Measurements from ENCODE around the gene CIRBP.

DNA sequence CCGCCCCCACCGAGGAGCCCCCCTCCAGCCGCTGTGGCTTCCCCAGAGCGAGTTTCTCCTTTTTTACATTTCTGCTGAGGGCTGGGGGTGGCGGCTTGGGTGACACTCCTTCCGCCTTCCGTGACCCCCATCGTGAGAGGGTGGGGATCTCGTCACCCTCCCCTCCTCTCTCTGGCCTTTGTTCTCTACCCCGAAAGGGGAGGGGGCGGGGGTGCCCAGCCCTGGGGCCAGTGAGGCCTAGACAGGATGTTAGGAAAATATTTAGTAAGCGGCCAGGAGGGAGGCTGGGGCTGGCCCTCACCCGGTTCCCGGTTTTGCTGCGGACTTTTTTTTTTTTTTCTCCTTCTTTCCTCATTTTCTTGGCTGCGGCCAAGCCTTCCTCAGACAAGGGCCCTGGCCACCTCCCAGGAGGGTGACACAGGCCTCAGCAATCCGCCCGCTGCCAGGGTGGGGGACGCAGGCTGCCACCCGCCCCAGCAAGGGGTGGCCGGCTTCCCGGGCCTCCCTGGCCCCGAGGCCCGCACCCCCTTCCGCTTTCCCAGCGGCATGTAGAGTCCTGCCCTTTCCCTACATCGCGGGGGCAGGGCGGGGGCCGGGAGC, 16.8 kb upstream of the CIRBP start:
- TF ChIP-seq CTCF (IDR thresholded peaks at IDR 0.05; ENCODE audit: insufficient read depth, low read depth, low read length) = no peak
- TF ChIP-seq EZH2 (IDR thresholded peaks at IDR 0.05; ENCODE audit: insufficient read depth, low read length) = no peak

Data from astrocyte (in vitro differentiated cells and primary cell).